GM19099 (cell line): ENCODE data around the gene EIF4E.

Experiments used
- POLR2A ChIP-seq: IDR thresholded peaks from 3 replicates; pipeline ENCODE4 v1.6.1; 2011; ENCODE audit warnings: low read depth; ENCODE audit not compliant: insufficient read length; ENCODE audit errors: extremely low read depth

Gene EIF4E

DNA sequence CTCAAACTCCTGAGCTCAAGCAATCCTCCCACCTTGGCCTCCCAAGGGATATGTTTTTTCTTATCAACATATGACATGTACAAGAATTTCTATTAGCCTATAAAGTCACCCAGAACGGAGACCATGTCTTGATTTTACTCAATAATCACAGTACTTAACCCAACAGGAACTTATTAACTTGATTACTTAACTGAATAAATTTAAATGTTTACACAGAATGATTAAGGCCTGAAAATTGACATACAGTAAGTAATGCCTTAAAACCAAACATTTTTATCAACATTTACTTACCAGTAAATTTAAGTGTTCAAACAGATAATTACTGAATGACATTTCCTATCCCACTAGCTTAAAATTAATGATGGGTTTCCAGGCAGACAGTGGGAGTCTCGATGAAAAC lies 25.4 kb downstream of the EIF4E start:
- no peak for TF ChIP-seq POLR2A

DNA sequence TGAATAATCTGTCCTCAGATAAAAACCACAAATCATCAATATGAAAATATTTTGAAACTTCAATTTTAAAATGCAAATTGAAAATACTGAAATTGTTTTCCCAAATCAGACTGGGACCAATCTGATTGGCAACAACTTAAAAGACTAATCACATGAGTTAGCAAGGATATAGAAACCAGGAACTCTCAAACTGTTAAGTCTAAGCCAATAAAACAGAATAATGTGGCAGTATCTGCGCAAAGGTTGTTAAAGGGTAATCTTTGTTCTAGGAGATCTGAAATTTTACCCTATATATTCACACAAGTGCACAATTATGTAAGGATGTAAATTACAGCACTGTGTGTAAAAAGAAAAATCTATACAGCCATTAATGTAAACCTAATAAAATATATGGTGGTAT lies 29.7 kb downstream of the EIF4E start:
- no peak for TF ChIP-seq POLR2A

DNA sequence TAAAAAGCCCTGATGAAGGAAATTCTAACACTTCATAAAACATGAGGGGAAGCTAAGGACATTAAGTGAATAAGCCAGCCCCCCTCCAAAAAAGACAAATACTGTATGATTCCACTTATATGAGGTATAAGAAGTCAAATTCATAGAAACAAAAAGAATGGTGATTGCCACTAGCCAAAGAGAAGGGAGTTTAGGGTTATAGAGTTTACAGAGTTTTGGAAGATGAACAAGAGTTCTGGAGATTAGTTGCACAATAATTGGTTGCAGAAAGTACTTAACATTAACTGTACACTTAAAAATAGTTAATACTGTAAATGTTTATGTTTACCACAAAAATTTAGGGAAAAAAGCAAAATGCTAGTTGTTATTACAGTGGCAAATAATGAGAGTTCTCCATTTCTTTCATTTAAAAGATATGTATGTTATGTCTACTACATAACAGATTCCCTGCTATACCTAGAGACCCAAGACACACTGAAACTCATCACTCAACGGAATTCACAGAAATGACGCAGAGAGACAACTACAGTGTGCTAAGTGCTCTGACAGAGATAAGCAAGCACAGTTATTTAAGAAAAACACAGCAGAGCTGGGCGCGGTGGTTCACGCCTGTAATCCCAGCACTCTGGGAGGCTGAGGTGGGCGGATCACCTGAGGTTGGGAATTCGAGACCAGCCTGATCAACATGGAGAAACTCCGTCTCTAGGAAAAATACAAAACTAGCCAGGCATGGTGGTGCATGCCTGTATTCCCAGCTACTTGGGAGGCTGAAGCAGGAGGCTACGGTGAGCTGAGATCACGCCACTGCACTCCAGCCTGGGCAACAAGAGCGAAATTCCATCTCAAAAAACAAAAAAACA lies 37.2 kb downstream of the EIF4E start:
- TF ChIP-seq POLR2A: no peak

DNA sequence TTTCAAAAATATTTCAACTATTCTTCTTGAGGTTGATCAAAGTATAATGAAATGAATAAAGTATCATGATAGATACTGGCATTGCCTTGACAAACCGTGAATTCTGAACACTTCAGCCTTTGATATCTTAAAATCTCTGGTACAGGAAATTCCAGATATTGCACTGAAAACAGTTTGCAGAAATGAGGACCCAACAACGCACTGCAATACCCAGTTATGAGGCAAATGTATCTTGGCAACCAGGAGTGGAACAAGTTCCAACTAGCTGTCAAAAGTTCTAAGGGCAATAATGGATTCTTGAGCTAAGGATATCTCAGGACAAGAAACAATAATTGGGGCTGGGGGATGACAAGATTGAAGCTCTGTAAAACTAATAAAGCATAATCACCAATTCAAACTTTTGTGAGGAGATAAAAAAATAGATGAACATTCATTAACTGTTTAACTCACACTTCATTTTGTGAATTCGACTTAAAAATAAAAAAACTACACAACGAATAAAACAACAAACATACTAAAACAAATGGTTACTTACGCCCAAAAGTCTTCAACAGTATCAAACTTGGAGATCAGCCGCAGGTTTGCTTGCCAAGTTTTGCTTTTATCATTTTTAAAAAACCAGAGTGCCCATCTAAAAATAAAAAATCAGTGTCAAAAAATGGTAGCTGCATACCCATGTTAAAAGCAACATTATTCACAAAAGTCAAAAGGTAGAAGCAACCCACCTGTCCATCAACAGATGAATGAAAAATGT lies 38.1 kb downstream of the EIF4E start:
- TF ChIP-seq POLR2A: no peak

DNA sequence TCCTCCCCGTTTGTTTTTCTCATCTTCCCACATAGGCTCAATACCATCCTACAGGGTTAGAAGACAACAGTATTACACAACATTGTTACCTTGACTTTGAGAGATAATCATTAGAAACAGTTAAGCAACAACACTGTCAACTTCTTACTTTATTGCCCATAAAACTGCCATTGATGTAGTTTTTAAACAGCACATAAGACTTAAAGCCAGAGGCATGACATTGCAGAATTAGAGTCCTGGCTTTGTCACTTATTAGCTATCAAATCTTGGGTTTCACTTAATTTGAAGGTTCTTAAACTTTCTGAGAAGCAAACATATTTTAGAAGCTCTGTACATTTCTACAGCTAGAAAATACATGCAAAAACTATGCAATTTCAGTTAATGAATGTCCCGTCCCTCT lies 41.8 kb downstream of the EIF4E start:
- TF ChIP-seq POLR2A: no peak

DNA sequence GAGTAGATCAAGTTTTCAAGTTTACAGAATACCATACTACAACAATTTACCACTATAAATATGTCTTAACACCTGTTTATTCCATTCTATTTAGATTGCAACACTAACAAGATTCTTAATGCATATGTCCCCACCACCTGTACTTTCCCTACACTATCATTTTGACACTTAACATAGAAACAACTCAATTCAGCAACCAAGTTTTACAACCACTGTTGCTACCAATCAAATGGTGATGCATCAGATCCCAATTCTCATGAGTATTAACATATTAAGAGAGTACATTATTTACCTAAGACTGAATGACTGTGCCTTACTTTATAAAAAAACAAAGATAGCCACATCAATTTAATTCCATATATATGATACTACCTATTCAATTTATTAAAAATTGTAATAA lies 49.4 kb downstream of the EIF4E start:
- no peak for TF ChIP-seq POLR2A

DNA sequence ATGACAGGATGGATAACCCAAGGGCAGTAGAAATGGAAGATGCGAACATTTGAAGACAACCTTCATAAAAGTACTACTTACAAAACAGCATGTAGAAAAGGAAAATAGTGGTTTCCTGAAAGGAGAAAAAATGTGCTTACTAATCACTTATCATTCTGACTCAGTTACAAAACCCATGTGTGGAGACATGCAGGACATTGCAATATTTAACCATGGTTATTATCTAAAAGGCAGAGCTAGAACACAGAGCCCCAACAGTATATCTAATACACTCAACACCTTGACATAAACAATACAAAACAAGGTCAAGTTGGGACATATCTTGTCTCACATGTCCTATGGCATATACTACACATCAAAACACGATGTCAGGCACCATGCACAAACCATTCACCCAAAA lies 55.9 kb downstream of the EIF4E start:
- no peak for TF ChIP-seq POLR2A

DNA sequence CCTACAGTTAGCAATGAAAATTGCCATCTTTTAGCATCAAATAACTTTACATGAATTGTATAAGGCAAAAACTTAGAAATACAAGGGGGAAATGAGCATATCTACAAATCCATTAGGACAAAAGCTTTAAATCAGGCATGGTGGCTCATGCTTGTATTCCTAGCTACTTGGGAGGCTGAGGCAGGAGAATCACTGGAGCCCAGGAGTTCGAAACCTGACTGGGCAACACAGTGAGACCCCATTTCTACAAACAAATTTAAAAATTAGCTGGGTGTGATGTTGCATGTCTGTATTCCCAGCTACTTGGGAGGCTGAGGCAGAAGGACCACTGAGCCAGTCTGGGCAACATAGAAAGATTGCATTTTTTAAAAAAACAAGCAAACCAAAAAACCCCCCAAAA lies 61.3 kb downstream of the EIF4E start:
- no peak for TF ChIP-seq POLR2A

DNA sequence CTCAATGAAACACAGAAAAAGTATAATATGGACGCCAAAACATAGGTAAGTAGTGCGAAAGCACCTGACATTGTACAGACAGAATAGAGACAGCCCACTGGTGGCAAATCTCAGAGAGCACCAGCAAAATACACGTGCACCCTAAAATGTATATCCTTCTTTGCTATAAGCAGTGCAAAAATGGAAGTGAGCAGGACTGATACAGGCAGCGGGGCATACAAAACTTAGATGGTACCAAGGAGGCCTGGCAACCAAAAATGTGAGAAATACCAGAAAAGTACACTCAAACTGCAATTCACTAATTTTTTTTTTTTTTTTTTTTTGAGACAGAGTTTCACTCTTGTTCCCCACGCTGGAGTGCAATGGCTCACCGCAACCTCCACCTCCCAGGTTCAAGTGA lies 63.9 kb downstream of the EIF4E start:
- TF ChIP-seq POLR2A: no peak

DNA sequence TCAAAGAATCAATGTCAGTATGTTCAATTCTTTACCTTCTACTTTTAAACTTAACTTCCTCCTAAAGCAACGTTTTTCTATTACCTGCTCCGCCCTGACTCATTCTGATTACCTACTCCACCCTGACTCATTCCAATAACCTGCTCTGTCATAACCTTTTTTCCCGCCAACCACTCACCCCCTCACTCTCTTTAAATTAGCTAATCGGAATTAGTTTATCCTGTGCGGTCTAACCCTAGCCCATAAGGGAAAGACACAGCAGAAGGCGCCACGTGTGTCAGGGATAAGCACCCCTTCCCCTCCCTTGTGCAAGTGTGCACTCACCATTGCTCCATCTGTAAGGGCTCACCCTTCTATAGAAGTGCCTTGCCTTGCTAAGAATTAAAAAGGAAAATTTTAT lies 64.4 kb downstream of the EIF4E start:
- TF ChIP-seq POLR2A: no peak

DNA sequence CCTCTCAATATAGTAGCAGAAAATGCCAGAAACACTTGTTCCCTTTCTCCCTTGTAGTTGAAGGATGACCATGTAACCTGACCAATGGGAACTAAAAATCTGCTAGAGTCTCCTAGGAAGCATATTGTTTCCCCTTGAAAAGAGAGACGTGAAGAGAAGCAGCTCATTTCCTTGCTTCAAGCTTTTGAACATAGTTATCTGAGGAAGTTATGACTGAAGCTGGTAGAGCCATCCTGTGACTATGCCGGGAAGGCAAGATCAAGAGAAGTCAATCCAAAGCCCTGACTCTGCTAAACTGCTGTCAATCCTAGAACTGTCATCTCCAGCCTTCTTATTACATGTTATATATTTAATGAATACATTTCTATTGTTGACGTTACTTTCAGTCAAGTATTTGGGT lies 66.6 kb downstream of the EIF4E start:
- TF ChIP-seq POLR2A: no peak

DNA sequence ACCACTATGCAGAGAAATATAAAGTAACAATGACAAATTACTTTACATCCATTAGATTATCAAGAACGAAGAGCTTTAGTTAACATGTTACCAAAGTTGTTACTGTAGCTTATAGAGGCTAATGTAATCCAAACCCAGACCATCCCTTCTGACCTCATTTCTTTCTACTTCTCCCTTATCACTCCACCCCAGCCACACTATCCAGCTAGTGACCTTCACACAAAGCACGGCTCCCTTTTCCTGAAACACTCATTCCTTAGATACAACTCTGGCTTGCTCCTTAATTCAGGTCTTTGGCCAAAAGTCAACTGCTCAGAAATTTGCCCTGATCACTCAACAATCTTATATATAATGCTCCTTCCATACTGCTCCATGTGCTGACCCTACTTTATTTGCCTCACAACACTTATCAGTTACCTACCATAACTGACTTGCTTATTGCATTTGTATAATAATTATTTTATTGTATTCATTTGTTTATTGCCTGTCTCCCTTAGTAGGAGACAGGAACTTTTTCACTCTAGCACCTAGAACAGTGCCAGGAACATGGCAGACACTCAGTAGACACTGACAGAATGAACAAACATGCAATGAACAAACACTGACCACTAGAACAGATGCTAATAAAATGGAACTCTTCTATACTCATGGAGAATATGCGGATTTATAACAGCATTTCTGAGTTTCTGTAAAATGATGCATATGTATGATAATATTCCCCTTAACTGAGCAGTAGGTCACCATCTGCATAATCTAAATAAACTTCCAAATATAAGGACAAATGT lies 67.6 kb downstream of the EIF4E start:
- TF ChIP-seq POLR2A: no peak

DNA sequence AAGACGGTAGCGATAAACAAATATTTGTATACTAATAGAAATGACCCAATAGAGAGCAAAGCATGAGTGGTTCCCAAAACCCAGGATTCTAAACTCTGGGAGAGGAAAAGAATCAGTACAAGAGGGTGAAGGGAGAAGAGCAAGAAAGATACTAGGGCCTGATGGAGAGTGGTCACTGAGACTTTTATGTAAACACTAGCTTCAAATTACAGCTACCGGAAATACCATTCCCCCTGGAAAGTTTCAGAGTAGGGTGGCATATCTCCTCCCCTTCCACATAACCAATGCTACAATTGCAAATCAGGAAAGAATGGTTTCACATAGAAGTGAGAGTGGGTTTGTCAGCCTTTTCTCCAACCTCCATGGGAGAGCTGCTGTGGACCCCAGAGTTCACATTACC lies 77.1 kb downstream of the EIF4E start:
- TF ChIP-seq POLR2A: no peak

DNA sequence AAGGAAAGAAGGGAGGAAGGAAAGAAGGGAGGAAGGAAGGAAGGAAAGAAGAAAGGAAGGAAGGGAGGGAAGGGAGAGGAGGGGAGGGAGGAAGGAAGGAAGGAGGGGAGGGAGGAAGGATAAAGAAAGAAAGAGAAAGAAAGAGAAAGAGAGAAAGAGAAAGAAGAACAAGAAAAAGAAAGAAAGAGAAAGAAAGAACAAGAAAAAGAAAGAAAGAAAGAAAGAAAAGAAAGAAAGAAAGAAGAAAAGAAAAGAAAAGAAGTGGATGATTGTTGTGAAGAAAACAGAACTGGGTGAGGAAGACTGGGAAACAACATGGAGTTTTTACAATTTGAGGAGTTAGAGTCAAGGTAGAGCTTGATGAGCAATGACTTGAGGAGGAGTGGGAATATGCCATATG lies 78.0 kb downstream of the EIF4E start:
- no peak for TF ChIP-seq POLR2A

DNA sequence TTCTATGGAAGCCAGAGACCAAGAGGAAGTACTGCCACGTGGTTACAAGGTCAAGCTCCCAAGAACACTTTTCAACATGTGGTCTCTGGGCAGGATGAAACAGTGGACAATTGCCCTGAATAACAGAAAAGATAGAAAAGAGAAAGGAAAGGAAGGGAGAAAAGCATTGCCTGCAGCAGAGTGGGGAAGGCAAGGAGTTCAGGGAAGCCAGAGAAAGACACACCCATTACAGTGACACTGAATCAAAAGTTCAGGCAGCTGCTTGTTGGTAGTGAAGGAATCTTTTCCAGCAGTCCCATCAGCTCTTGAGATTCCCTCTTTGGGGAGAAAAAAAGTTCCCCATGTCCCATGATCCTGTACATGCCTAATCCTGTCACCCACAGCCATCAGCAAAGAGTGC lies 80.5 kb downstream of the EIF4E start:
- TF ChIP-seq POLR2A: no peak
